Neural progenitor cell (in vitro differentiated cells): Measurements from ENCODE around the gene MOK. TPM values are rescaled to one million over a fixed set of nuclear protein-coding genes. Genes with fewer than 3 reads are reported as not detected.

ENCODE experiments used
- DNase-seq: peaks from one replicate; pipeline ENCODE4 v3.0.0-alpha.2; 2016; ENCODE audit warnings: low spot score
- H2AFZ ChIP-seq: fragments of 200-600 bp; sonication (generic); replicated peaks from 2 replicates; pipeline ENCODE4 v1.6.1; 2016; ENCODE audit warnings: antibody characterized with exemption
- H3F3A ChIP-seq: fragments of 200-600 bp; sonication (generic); 2 replicates; pipeline ENCODE4 v1.6.1; 2016; ENCODE audit warnings: antibody characterized with exemption, low read depth
- H3K27ac ChIP-seq: fragments of 200-600 bp; sonication (generic); 2 replicates; pipeline ENCODE4 v1.5.1; 2016; ENCODE audit warnings: mild to moderate bottlenecking
- H3K27me3 ChIP-seq: fragments of 200-600 bp; sonication (generic); 2 replicates; pipeline ENCODE4 v1.6.1; 2016; ENCODE audit warnings: mild to moderate bottlenecking, moderate library complexity
- H3K36me3 ChIP-seq: fragments of 200-600 bp; sonication (generic); 2 replicates; pipeline ENCODE4 v1.5.1; 2016
- H3K4me1 ChIP-seq: fragments of 200-600 bp; sonication (generic); 2 replicates; pipeline ENCODE4 v1.6.1; 2016; ENCODE audit warnings: mixed run types
- H3K4me2 ChIP-seq: fragments of 200-600 bp; sonication (generic); 2 replicates; pipeline ENCODE4 v1.6.1; 2016
- H3K4me3 ChIP-seq: fragments of 200-600 bp; sonication (generic); 2 replicates; pipeline ENCODE4 v1.5.1; 2016
- H3K79me2 ChIP-seq: fragments of 200-600 bp; sonication (generic); 2 replicates; pipeline ENCODE4 v1.6.1; 2016; ENCODE audit warnings: low read depth
- H3K9ac ChIP-seq: fragments of 200-600 bp; sonication (generic); 2 replicates; pipeline ENCODE4 v1.6.1; 2016
- H3K9me3 ChIP-seq: fragments of 200-600 bp; sonication (generic); 2 replicates; pipeline ENCODE4 v1.5.1; 2016; ENCODE audit warnings: low read depth
- H4K20me1 ChIP-seq: fragments of 200-600 bp; sonication (generic); 2 replicates; pipeline ENCODE4 v1.6.1; 2016; ENCODE audit warnings: low read depth
- H3K27ac Mint-ChIP-seq: 3 replicates; pipeline ENCODE4 v1.8.0; 2021; ENCODE audit warnings: mixed read lengths
- H3K27me3 Mint-ChIP-seq: 2 replicates; pipeline ENCODE4 v1.8.0; 2022; ENCODE audit warnings: low read depth, mild to moderate bottlenecking, inconsistent platforms, moderate library complexity, mixed read lengths; ENCODE audit not compliant: insufficient read depth
- H3K36me3 Mint-ChIP-seq: 3 replicates; pipeline ENCODE4 v1.8.0; 2021; ENCODE audit warnings: mixed read lengths
- H3K4me1 Mint-ChIP-seq: 3 replicates; pipeline ENCODE4 v1.8.0; 2021; ENCODE audit warnings: mixed read lengths
- H3K4me3 Mint-ChIP-seq: 3 replicates; pipeline ENCODE4 v1.8.0; 2021; ENCODE audit warnings: mild to moderate bottlenecking, moderate library complexity, mixed read lengths
- H3K9me3 Mint-ChIP-seq: 3 replicates; pipeline ENCODE4 v1.8.0; 2020; ENCODE audit warnings: mixed read lengths
- CTCF ChIP-seq: fragments of 200-600 bp; sonication (generic); IDR thresholded peaks from 2 replicates; pipeline ENCODE4 v1.5.1; 2017; ENCODE audit warnings: antibody characterized with exemption, mild to moderate bottlenecking
- EZH2 ChIP-seq: fragments of 200-600 bp; sonication (generic); IDR thresholded peaks from 2 replicates; pipeline ENCODE4 v1.6.1; 2017; ENCODE audit warnings: antibody characterized with exemption, mild to moderate bottlenecking, moderate library complexity
- EZH2phosphoT487 ChIP-seq: fragments of 200-600 bp; sonication (generic); IDR thresholded peaks from 2 replicates; pipeline ENCODE4 v1.6.1; 2017; ENCODE audit warnings: antibody characterized with exemption
- total RNA-seq: library from RNA; depleted of rRNA; stranded (reverse); fragments of >200 nt; gene quantifications from 2 replicates; pipeline ENCODE4 v1.2.3, GENCODE V29; 2015; ENCODE audit warnings: low replicate concordance

MOK gene
- total RNA-seq, 1 donor from 2014 or later = 9.9 TPM

DNA sequence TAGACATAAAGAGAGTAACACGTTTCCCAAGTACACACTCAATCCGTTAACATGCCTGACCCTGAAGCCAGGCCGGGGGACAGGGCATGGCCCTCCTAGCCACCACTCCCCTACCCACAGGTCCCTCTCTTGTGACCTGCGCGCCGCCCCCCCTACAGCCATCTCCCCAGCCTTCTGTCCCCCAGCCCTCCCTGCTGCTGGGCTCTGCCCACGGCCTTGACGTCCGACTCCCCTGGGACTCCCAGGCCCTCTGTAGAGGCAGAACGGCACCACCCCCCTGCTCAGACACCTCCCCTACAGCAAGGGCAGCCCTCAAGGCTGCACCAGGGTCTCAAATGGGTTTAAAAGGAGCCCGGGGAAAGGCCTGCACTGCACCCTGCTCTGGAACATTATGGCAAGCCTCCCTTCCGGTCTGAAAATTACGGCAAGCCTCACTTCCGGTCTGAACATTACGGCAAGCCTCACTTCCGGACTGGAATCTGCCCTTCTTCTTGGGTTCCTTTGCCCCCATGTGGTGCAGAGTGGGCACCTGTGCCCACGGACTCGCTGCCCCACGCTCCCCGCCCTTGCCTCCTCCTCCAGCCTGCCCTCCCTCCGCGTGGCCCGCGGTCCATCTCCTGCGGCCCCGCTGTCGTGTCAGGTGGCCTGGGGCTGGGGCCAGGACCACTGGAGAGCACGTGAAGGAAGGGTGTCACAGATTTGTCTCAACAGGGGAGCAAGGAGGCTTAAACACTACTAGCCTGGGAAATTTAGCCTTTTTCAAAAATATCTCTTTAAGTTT lies 77.6 kb downstream of the MOK start:
- Mint-ChIP-seq H3K9me3 (no peaks in the 10 kb centered on the region), H3K4me3 (no peak overlapping the region), H3K4me1 (no peaks in the 10 kb centered on the region), H3K27ac (peak overlapping the region; percentile 57), H3K27me3 (peaks cover 2% of the 10 kb centered on the region), H3K36me3 (peaks cover 21% of the 10 kb centered on the region)
- Histone ChIP-seq H3K79me2 (no peaks in the 10 kb centered on the region), H3K27ac (no peak overlapping the region), H3K4me1 (peaks cover 11% of the 10 kb centered on the region), H3K4me2 (no peak overlapping the region), H3K27me3 (no peaks in the 10 kb centered on the region), H4K20me1 (no peaks in the 10 kb centered on the region), H3F3A (peaks cover 7% of the 10 kb centered on the region), H3K4me3 (no peak overlapping the region), H2AFZ (no peak overlapping the region), H3K9ac (no peak overlapping the region), H3K9me3 (no peaks in the 10 kb centered on the region), H3K36me3 (no peaks in the 10 kb centered on the region)
- DNase-seq = no peak
- no peak for TF ChIP-seq CTCF

DNA sequence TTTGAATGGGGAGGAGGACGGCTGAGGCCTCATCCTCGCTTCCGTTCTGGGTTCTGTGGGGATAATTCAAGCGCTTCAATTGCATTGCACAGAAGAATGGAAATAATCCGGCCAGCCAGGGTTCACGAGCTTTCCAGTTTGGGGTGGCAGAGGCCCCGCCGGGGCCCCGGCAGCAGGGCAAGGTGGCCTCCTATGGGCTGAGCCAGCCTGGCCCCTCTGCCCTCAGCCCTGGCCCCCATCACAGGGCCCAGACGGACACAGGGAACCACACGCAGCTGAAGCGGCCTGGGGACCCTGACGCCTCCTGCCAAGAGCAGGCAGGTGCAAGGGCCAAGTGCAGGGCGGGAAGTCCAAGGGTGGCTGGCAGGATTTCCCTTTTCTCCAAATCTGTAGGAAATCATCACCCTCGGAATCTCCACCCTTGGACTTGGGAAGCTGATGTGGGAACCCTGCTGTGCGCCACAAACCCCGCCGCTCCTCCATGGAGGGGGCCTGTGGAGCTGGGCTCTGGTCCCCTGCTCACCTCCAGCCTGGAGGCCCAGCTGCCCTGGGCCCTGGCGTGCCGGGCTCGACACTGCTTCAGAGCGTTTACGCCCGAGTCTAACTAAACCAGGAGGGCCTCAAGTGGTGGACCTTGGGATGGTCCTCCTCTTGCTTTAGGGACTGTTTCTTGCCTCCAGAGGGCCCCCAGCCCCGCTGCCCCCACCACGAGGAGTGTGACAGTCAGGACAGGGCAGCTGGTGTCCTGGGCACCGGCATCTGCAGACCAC lies 78.4 kb downstream of the MOK start:
- Histone ChIP-seq H2AFZ (no peak overlapping the region), H3K4me2 (no peak overlapping the region), H3K36me3 (no peaks in the 10 kb centered on the region), H3K9ac (no peak overlapping the region), H3K4me1 (peaks cover 4% of the 10 kb centered on the region), H3K27ac (no peak overlapping the region), H3K27me3 (no peaks in the 10 kb centered on the region), H3K79me2 (no peaks in the 10 kb centered on the region), H4K20me1 (peaks cover 5% of the 10 kb centered on the region), H3K4me3 (no peak overlapping the region), H3F3A (peaks cover under 1% of the 10 kb centered on the region), H3K9me3 (no peaks in the 10 kb centered on the region)
- peaks cover 21% of the 10 kb centered on the region for H3K36me3 Mint-ChIP-seq
- H3K27me3 Mint-ChIP-seq = peaks cover 2% of the 10 kb centered on the region
- no peak overlapping the region for H3K4me3 Mint-ChIP-seq
- H3K9me3 Mint-ChIP-seq = no peaks in the 10 kb centered on the region
- no peak for DNase-seq
- H3K27ac Mint-ChIP-seq = no peak overlapping the region
- TF ChIP-seq EZH2phosphoT487 (no peak), CTCF (no peak), EZH2 (no peak)
- no peaks in the 10 kb centered on the region for H3K4me1 Mint-ChIP-seq

DNA sequence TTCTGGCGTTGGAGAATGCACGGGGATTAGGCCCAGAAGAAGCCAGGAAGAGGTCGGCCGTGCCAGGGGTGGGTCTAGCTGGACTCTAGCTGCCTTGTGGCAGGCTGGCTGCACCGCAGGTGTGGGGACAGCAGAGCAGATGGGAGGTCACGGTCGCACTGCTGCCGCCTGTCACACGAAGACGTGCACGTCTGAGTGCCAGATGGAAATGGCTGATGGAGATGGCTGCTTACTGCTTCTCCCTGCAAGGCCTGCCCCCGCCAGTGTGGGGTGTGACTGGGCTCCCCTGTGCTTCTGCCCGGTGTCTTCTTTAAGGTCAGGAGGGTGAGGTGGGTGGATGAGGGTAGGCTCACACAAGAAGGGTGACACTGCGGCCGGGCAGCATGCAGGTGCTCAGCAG lies 79.0 kb downstream of the MOK start:
- H3K4me1 Mint-ChIP-seq = no peaks in the 10 kb centered on the region
- no peak for DNase-seq
- Histone ChIP-seq H3K36me3 (no peaks in the 10 kb centered on the region), H3K4me3 (no peak overlapping the region), H3K79me2 (no peaks in the 10 kb centered on the region), H4K20me1 (peaks cover 11% of the 10 kb centered on the region), H3K4me1 (no peaks in the 10 kb centered on the region), H3K9ac (no peak overlapping the region), H3K4me2 (no peak overlapping the region), H3F3A (no peaks in the 10 kb centered on the region), H2AFZ (no peak overlapping the region), H3K9me3 (no peaks in the 10 kb centered on the region), H3K27ac (no peak overlapping the region), H3K27me3 (no peaks in the 10 kb centered on the region)
- H3K27me3 Mint-ChIP-seq = peaks cover 2% of the 10 kb centered on the region
- no peak for TF ChIP-seq EZH2phosphoT487
- TF ChIP-seq EZH2 = no peak
- TF ChIP-seq CTCF = no peak
- H3K27ac Mint-ChIP-seq = peak overlapping the region; percentile 85
- peaks cover 21% of the 10 kb centered on the region for H3K36me3 Mint-ChIP-seq
- H3K9me3 Mint-ChIP-seq = no peaks in the 10 kb centered on the region
- H3K4me3 Mint-ChIP-seq = no peak overlapping the region
